NCI-H2196 (cell line): ENCODE measurements around the gene RAD51D.
"Not testable (repeated sequence)": the region's sequence is repeated elsewhere in the genome, so short reads cannot be mapped to it uniquely, and the experiment has no call there.

Source experiments
- DNase-seq: peaks from one replicate; lab custom pipeline; 2025; ENCODE audit not compliant: unreplicated experiment; lab: John Stamatoyannopoulos, UW

RAD51D gene

GRCh38 chr17:35069311-35069710 is 50.3 kb downstream of the RAD51D start:
- DNase-seq: no peak

- no peak for DNase-seq
These were observed 51.4 kb downstream of the RAD51D start for GRCh38 chr17:35068249-35068648.

DNA sequence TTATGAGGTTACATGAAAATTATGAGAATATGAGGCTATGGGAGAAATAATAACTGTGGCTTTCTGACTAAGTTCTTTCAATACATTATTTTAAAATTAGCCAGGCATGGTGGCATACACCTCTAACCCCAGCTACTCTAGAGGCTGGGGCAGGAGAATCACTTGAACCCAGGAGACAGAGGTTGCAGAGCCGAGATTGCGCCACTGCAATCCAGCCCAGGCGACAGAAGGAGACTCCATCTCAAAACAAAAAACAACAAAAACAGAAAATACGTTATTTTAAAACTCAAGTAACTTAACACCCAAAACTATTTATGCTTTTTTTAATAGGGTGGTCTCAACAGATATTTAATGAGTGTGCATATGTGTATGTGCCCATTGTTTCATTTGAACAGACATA is 53.8 kb downstream of the RAD51D start:
- no peak for DNase-seq

GRCh38 chr17:35064516-35065215 is 55.0 kb downstream of the RAD51D start:
- no peak for DNase-seq

GRCh38 chr17:35063514-35064223 is 56.0 kb downstream of the RAD51D start, which contains the start of gene RFFL:
TSS of gene RFFL (minus strand) at chr17:35063707. CDS start at chr17:35026553, 37,154 bp downstream.
- DNase-seq: peak; percentile 70

DNA sequence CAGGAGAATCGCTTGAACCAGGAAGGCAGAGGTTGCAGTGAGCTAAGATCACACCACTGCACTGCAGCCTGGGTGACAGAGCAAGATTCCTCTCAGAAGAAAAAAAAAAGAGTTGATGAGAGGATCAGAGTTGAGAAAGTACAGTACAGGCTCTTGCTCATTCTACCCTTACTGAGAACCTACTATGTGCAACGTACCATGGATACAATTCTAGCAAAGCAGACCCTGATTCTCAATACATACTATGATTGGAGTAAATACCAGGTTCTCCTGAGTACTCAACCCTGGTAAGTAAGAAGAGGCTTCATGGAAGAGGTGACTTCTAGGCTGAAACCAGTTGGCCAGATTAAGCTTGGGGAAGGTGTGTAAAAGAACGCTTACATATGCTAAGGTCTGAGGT is 57.4 kb downstream of the RAD51D start:
- no peak for DNase-seq

GRCh38 chr17:35057332-35057915 is 62.2 kb downstream of the RAD51D start:
- DNase-seq: no peak

DNA sequence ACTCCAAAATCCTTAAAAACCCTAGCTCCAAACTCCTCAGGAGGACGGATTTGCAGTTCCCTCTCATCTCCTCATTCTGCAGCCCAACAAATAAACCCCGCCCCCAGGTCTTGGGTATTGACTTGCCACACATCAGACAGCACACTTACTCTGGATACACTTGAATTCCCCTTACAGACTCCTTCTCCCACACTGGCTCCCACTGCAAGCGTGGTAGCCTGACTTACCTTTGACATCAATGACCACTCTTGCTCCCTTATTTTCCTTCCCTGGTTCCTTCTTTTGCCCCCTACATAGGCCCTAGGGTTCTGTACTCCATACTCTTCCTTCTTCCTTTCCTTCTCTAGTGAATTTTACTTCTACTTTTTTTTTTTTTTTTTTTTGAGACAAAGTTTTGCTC is 63.6 kb downstream of the RAD51D start:
- no peak for DNase-seq

DNA sequence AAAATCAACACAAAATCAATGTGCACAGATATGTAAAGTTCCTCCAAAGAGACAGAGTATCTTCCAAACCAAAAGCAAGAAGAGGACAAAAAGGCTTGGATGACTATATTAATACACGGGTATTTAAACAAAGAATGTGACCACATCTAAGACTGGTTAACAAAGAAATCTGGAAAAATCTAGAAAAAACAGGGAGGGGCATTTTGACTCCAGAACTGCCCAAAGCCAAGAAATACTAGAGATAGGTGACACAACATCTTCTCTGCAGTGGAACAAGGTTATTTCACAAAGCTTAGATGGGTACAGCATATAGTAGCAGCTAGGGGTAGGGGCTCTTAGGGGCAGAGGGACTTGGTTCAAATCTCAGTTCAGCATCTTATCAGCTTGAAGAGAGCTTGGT is 66.5 kb downstream of the RAD51D start:
- no peak for DNase-seq

- DNase-seq: no peak
These were observed 66.9 kb downstream of the RAD51D start for GRCh38 chr17:35052780-35053179.

DNA sequence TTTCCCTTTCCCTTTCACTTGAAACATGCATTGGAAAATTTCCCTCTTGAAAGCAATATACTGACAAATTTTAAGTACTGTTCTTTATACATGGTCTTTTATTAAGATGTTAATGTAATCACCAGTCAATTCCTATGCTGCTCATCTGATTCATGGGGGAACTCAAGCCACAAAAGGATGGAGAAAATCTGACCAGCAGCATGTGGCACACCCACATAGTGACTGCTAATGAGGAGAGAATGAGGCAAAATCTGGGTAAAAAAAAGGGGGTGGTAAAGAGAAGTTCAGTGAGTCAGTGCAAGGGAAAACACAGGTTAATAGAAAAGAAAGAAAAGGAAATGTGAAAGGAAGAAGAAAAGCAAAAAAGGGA is 67.4 kb downstream of the RAD51D start:
- no peak for DNase-seq

- no peak for DNase-seq
These were observed 68.0 kb downstream of the RAD51D start for GRCh38 chr17:35051579-35052240.

DNA sequence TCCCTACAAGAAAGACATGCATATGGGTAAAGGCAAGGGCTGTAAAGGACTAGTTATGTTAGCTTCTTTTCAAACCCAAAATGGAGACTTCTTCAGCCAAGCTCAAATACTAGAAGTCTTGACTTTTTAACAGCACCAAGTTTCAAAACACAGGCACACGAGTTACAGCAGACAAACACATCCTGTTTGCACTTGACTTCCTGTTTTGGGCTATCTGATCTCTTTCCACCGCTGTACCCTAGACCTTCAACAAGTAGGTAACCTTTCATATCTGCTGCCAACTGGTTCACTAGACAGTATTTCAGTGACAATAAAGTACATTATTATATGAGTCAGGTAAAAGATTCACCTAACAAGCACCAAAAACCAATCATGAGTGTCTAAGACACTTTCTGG is 68.5 kb downstream of the RAD51D start:
- DNase-seq: no peak

- DNase-seq: no peak
These were observed 69.5 kb downstream of the RAD51D start for GRCh38 chr17:35050170-35050569.

DNA sequence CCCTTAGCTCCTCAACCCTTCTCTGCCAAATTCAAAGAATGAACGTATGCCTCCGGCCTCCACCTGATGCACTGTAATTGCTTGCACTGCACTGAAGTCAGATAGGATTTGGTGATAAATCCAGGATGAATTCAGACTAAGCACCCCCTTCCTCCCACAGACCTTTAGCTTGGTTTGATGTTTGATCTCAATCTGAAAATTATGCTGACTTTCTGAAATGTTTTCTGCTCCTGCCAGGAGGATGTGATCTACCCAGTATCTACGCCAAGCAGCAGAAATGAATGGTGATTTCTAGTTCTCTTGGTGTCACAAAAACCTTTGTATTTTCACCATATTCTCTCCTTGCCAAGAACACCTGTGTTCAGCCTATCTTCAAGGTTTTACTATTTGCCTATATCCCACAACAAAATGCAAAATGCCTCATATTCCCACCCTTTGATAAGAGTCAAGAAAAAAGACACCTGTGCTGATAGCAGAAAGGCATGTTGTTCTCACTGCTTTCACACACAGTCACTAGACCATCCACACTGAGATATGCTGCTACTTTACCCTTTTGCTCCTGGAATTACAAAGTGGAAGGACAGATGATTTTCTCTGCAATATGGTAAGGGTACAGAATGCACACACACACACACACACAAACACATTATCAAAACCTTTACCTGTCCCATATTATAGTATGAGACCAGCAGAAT is 70.8 kb downstream of the RAD51D start:
- DNase-seq: no peak

DNA sequence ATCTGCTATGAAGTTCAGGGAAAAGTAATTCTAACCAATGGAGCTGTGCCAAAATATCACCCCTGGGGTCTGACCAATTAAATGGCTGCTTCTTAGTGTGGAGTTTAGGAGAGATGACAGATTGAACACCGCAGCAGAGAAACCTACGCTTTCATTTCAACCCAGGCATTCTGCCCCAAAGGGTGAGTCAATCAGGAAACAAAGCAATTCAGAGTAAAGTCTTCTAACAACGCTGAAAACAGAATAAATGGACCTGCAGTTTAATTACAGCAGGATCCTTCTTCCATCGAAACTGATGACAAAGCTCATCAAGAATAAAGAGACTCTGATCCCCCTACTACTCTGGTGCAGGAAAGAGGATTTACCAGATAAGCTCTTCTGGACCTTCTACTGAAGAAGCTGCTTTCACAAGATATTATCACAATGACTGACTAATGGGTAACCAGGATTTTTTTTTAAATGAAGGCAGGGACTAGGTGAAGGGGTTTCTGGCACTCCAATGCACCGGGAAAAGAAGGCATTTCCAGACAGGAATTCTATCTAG is 72.8 kb downstream of the RAD51D start:
- no peak for DNase-seq

DNA sequence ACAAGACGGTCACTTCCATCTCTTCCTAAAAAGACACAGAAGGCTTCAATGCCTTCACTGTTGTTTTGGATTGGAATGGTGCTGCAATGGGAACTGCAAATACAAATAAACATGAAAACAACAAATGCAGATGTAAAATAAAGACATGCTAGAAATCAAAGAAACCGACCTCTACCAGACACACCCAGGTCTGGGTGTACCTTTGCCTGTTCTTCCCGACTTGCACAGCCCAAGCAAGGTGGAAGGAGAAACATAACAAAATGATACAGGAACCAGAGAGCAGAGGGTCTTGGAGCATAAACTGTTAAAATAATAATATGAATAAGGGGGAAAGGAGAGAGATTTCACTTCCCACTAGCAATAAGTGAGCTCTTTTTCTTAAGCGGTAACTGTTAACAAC is 73.4 kb downstream of the RAD51D start:
- no peak for DNase-seq

GRCh38 chr17:35045458-35045979 is 74.1 kb downstream of the RAD51D start:
- DNase-seq: not testable (repeated sequence)

DNA sequence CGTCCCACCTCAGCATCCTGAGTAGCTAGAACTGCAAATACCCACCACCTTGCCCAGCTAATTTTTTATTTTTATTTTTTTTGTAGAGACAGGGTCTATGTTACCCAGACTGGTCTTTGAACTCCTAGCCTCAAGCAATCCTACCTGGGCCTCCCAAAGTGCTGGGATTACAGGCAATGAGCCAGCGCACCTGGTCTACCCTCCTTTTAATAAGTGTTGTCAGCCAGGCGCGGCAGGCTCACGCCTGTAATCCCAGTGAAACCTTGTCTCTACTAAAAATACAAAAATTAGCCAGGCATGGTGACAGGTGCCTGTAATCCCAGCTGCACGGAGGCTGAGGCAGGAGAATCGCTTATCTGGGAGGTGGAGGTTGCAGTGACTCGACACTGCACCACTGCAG is 75.5 kb downstream of the RAD51D start:
- DNase-seq: no peak
